Measurements from ENCODE around the gene KCNH4.

KCNH4 gene

GRCh38 chr17:42163113-42163512 lies 17.8 kb downstream of the KCNH4 start:
- peaks cover 0 to 16% of the 10 kb centered on the region in 2 experiments for H3K27me3 ChIP-seq (ENCODE audit: control insufficient read depth in 1 of 2, insufficient read depth in 1 of 2, low read length in 2 of 2)
- no peak overlapping the region for H3K18ac ChIP-seq (ENCODE audit: low read depth in 1 of 2, low read length in 2 of 2)
- H3K36me3 ChIP-seq (ENCODE audit: control insufficient read depth in 1 of 2, insufficient read depth in 2 of 2, low read depth in 1 of 2, low read length in 2 of 2) = no peaks in the 10 kb centered on the region
- H3K4me2 ChIP-seq (ENCODE audit: low read length, poor library complexity, severe bottlenecking) = no peak overlapping the region
- no peak overlapping the region for H3K4me3 ChIP-seq (ENCODE audit: insufficient read depth in 1 of 2, low read depth in 1 of 2, low read length in 2 of 2)
- H3K27ac ChIP-seq (ENCODE audit: low read length, poor library complexity, severe bottlenecking) = no peak overlapping the region
- H3K4ac ChIP-seq (ENCODE audit: low read depth in 1 of 2, low read length in 2 of 2) = no peak overlapping the region
- no peak overlapping the region for H4K8ac ChIP-seq (ENCODE audit: low read length)
- no peak overlapping the region for H2BK12ac ChIP-seq (ENCODE audit: low read length in 2 of 2)
- DNase-seq = no peak
- H3K23ac ChIP-seq (ENCODE audit: low read length in 2 of 2) = no peak overlapping the region
- no peaks in the 10 kb centered on the region for H3K79me1 ChIP-seq (replicated peaks; ENCODE audit: low read length, poor library complexity, severe bottlenecking)
- H2AK5ac ChIP-seq (ENCODE audit: low read length, severe bottlenecking) = no peak overlapping the region
- no peak overlapping the region for H3K9ac ChIP-seq (ENCODE audit: low read length)
- 64% methylated on average over 8 of the region's 8 CpGs for WGBS
- no peaks in the 10 kb centered on the region for H3K4me1 ChIP-seq (ENCODE audit: control insufficient read depth, insufficient read depth, low read depth, low read length)
- no peak overlapping the region for H4K91ac ChIP-seq (ENCODE audit: low read length)
- no peak overlapping the region for H2BK15ac ChIP-seq (ENCODE audit: low read depth, poor library complexity, severe bottlenecking)
- H2BK120ac ChIP-seq (ENCODE audit: low read depth, low read length) = no peak overlapping the region
- no peaks in the 10 kb centered on the region for H3K9me3 ChIP-seq (ENCODE audit: control insufficient read depth, low read length)
- no peak overlapping the region for H2BK5ac ChIP-seq (ENCODE audit: low read depth, low read length, poor library complexity, severe bottlenecking)
- H2AFZ ChIP-seq (ENCODE audit: low read depth, low read length) = no peak overlapping the region
- H3K14ac ChIP-seq (ENCODE audit: low read length in 2 of 2) = no peak overlapping the region

- no peak overlapping the region for H3K9ac ChIP-seq (ENCODE audit: low read length)
- H3K4me2 ChIP-seq (ENCODE audit: low read length, poor library complexity, severe bottlenecking) = no peak overlapping the region
- no peak overlapping the region for H2BK15ac ChIP-seq (ENCODE audit: low read depth, poor library complexity, severe bottlenecking)
- no peak overlapping the region for H3K23ac ChIP-seq (ENCODE audit: low read length in 2 of 2)
- H4K8ac ChIP-seq (ENCODE audit: low read length) = no peak overlapping the region
- H3K4me1 ChIP-seq (ENCODE audit: control insufficient read depth, insufficient read depth, low read depth, low read length) = peaks cover 2% of the 10 kb centered on the region
- H2BK12ac ChIP-seq (ENCODE audit: low read length in 2 of 2) = no peak overlapping the region
- no peak overlapping the region for H2AFZ ChIP-seq (ENCODE audit: low read depth, low read length)
- peaks cover 1% of the 10 kb centered on the region for H3K79me1 ChIP-seq (replicated peaks; ENCODE audit: low read length, poor library complexity, severe bottlenecking)
- no peak overlapping the region for H2AK5ac ChIP-seq (ENCODE audit: low read length, severe bottlenecking)
- H3K4me3 ChIP-seq (ENCODE audit: insufficient read depth in 1 of 2, low read depth in 1 of 2, low read length in 2 of 2) = no peak overlapping the region
- H3K14ac ChIP-seq (ENCODE audit: low read length in 2 of 2) = no peak overlapping the region
- H2BK120ac ChIP-seq (ENCODE audit: low read depth, low read length) = no peak overlapping the region
- no peak overlapping the region for H3K27ac ChIP-seq (ENCODE audit: low read length, poor library complexity, severe bottlenecking)
- H2BK5ac ChIP-seq (ENCODE audit: low read depth, low read length, poor library complexity, severe bottlenecking) = no peak overlapping the region
- H3K36me3 ChIP-seq (ENCODE audit: control insufficient read depth in 1 of 2, insufficient read depth in 2 of 2, low read depth in 1 of 2, low read length in 2 of 2) = no peaks in the 10 kb centered on the region
- peaks cover 0 to 15% of the 10 kb centered on the region in 2 experiments for H3K27me3 ChIP-seq (ENCODE audit: control insufficient read depth in 1 of 2, insufficient read depth in 1 of 2, low read length in 2 of 2)
- no peak for DNase-seq
- H3K9me3 ChIP-seq (ENCODE audit: control insufficient read depth, low read length) = no peaks in the 10 kb centered on the region
- no peak overlapping the region for H3K4ac ChIP-seq (ENCODE audit: low read depth in 1 of 2, low read length in 2 of 2)
- 88% methylated on average over 6 of the region's 7 CpGs for WGBS
- no peak overlapping the region for H3K18ac ChIP-seq (ENCODE audit: low read depth in 1 of 2, low read length in 2 of 2)
- H4K91ac ChIP-seq (ENCODE audit: low read length) = no peak overlapping the region
Observed at GRCh38 chr17:42160531-42160910, 20.4 kb downstream of the KCNH4 start.

GRCh38 chr17:42159796-42160530 lies 21.0 kb downstream of the KCNH4 start:
- no peak overlapping the region for H2AFZ ChIP-seq (ENCODE audit: low read depth, low read length)
- no peak overlapping the region for H2BK5ac ChIP-seq (ENCODE audit: low read depth, low read length, poor library complexity, severe bottlenecking)
- no peak for DNase-seq
- H3K4me1 ChIP-seq (ENCODE audit: control insufficient read depth, insufficient read depth, low read depth, low read length) = peaks cover 5% of the 10 kb centered on the region
- no peak overlapping the region for H3K4ac ChIP-seq (ENCODE audit: low read depth in 1 of 2, low read length in 2 of 2)
- H4K8ac ChIP-seq (ENCODE audit: low read length) = no peak overlapping the region
- no peak overlapping the region for H3K27ac ChIP-seq (ENCODE audit: low read length, poor library complexity, severe bottlenecking)
- no peaks in the 10 kb centered on the region for H3K36me3 ChIP-seq (ENCODE audit: control insufficient read depth in 1 of 2, insufficient read depth in 2 of 2, low read depth in 1 of 2, low read length in 2 of 2)
- H3K9ac ChIP-seq (ENCODE audit: low read length) = no peak overlapping the region
- H3K27me3 ChIP-seq (ENCODE audit: control insufficient read depth in 1 of 2, insufficient read depth in 1 of 2, low read length in 2 of 2) = peaks cover 0 to 11% of the 10 kb centered on the region in 2 experiments
- no peak overlapping the region for H3K4me3 ChIP-seq (ENCODE audit: insufficient read depth in 1 of 2, low read depth in 1 of 2, low read length in 2 of 2)
- H3K4me2 ChIP-seq (ENCODE audit: low read length, poor library complexity, severe bottlenecking) = no peak overlapping the region
- no peak overlapping the region for H2BK15ac ChIP-seq (ENCODE audit: low read depth, poor library complexity, severe bottlenecking)
- H2AK5ac ChIP-seq (ENCODE audit: low read length, severe bottlenecking) = no peak overlapping the region
- H3K14ac ChIP-seq (ENCODE audit: low read length in 2 of 2) = no peak overlapping the region
- peaks cover 1% of the 10 kb centered on the region for H3K79me1 ChIP-seq (replicated peaks; ENCODE audit: low read length, poor library complexity, severe bottlenecking)
- WGBS = 90% methylated on average over 14 of the region's 14 CpGs
- H4K91ac ChIP-seq (ENCODE audit: low read length) = peak overlapping the region; percentile 31
- H2BK12ac ChIP-seq (ENCODE audit: low read length in 2 of 2) = no peak overlapping the region
- no peak overlapping the region for H3K18ac ChIP-seq (ENCODE audit: low read depth in 1 of 2, low read length in 2 of 2)
- no peak overlapping the region for H2BK120ac ChIP-seq (ENCODE audit: low read depth, low read length)
- no peak overlapping the region for H3K23ac ChIP-seq (ENCODE audit: low read length in 2 of 2)
- no peaks in the 10 kb centered on the region for H3K9me3 ChIP-seq (ENCODE audit: control insufficient read depth, low read length)

GRCh38 chr17:42155614-42156045 lies 25.3 kb downstream of the KCNH4 start:
- Histone ChIP-seq H3K14ac (ENCODE audit: low read length in 2 of 2) (no peak overlapping the region), H3K18ac (ENCODE audit: low read depth in 1 of 2, low read length in 2 of 2) (peak overlapping the region in 1 of 2 experiments; percentile 29), H3K23ac (ENCODE audit: low read length in 2 of 2) (peak overlapping the region in 1 of 2 experiments; percentile 80), H3K27ac (ENCODE audit: low read length, poor library complexity, severe bottlenecking) (no peak overlapping the region), H3K79me1 (replicated peaks; ENCODE audit: low read length, poor library complexity, severe bottlenecking) (peaks cover 1% of the 10 kb centered on the region), H3K9me3 (ENCODE audit: control insufficient read depth, low read length) (no peaks in the 10 kb centered on the region), H3K4ac (ENCODE audit: low read depth in 1 of 2, low read length in 2 of 2) (peak overlapping the region in 1 of 2 experiments; percentile 60), H2BK120ac (ENCODE audit: low read depth, low read length) (no peak overlapping the region), H2AK5ac (ENCODE audit: low read length, severe bottlenecking) (no peak overlapping the region), H3K4me3 (ENCODE audit: insufficient read depth in 1 of 2, low read depth in 1 of 2, low read length in 2 of 2) (peak overlapping the region; percentile 31 to 100), H4K8ac (ENCODE audit: low read length) (peak overlapping the region; percentile 62), H2BK5ac (ENCODE audit: low read depth, low read length, poor library complexity, severe bottlenecking) (no peak overlapping the region), H3K36me3 (ENCODE audit: control insufficient read depth in 1 of 2, insufficient read depth in 2 of 2, low read depth in 1 of 2, low read length in 2 of 2) (peaks cover 4 to 7% of the 10 kb centered on the region in 2 experiments), H2BK15ac (ENCODE audit: low read depth, poor library complexity, severe bottlenecking) (no peak overlapping the region), H3K4me2 (ENCODE audit: low read length, poor library complexity, severe bottlenecking) (peak overlapping the region; percentile 40), H4K91ac (ENCODE audit: low read length) (no peak overlapping the region), H3K9ac (ENCODE audit: low read length) (peak overlapping the region; percentile 100), H2AFZ (ENCODE audit: low read depth, low read length) (peak overlapping the region; percentile 32), H2BK12ac (ENCODE audit: low read length in 2 of 2) (no peak overlapping the region), H3K4me1 (ENCODE audit: control insufficient read depth, insufficient read depth, low read depth, low read length) (peaks cover 18% of the 10 kb centered on the region), H3K27me3 (ENCODE audit: control insufficient read depth in 1 of 2, insufficient read depth in 1 of 2, low read length in 2 of 2) (no peaks in the 10 kb centered on the region)
- DNase-seq = peak; percentile 53
- 19% methylated on average over 17 of the region's 17 CpGs for WGBS
